Mesodermal cell (in vitro differentiated cells): Measurements from ENCODE around the gene AKAP8L.

Experiments used
- H3K27ac ChIP-seq: 2 replicates; pipeline ENCODE4 v1.7.0; 2013; ENCODE audit warnings: mild to moderate bottlenecking, low read depth, low read length, moderate library complexity; ENCODE audit not compliant: severe bottlenecking
- H3K36me3 ChIP-seq: 2 replicates; pipeline ENCODE4 v1.7.1; 2013; ENCODE audit warnings: mild to moderate bottlenecking, low read length, moderate library complexity; ENCODE audit not compliant: control insufficient read depth, insufficient read depth
- H3K4me1 ChIP-seq: one replicate; pipeline ENCODE4 v1.7.1; 2013; ENCODE audit warnings: mild to moderate bottlenecking, low read length; ENCODE audit not compliant: insufficient read depth, control insufficient read depth, poor library complexity, severe bottlenecking
- H3K4me3 ChIP-seq: 2 replicates; pipeline ENCODE4 v1.7.0; 2013; ENCODE audit warnings: low read length, control low read depth, mild to moderate bottlenecking; ENCODE audit not compliant: insufficient read depth, poor library complexity, severe bottlenecking; ENCODE audit errors: extremely low read depth
- H3K9me3 ChIP-seq: 2 replicates; pipeline ENCODE4 v1.7.1; 2013; ENCODE audit warnings: mild to moderate bottlenecking, low read length, moderate library complexity; ENCODE audit not compliant: control insufficient read depth
- WGBS, 2 experiments: methylation state at CpG; one replicate each; pipeline ENCODE4 v1.1.5; 2013; ENCODE audit warnings: missing lambda C conversion rate in 2 of 2; ENCODE audit not compliant: insufficient coverage in 2 of 2; 5-methylcytosine and 5-hydroxymethylcytosine counted together

AKAP8L gene

GRCh38 chr19:15404097-15404779 is 14.6 kb downstream of the AKAP8L start:
- 98 to 100% methylated on average over 6 of the region's 7 CpGs for WGBS, 2 experiments
- H3K4me3 ChIP-seq: no peak overlapping the region
- peaks cover 5% of the 10 kb centered on the region for H3K4me1 ChIP-seq
- peaks cover 77% of the 10 kb centered on the region for H3K36me3 ChIP-seq
- no peaks in the 10 kb centered on the region for H3K9me3 ChIP-seq
- no peak overlapping the region for H3K27ac ChIP-seq

DNA sequence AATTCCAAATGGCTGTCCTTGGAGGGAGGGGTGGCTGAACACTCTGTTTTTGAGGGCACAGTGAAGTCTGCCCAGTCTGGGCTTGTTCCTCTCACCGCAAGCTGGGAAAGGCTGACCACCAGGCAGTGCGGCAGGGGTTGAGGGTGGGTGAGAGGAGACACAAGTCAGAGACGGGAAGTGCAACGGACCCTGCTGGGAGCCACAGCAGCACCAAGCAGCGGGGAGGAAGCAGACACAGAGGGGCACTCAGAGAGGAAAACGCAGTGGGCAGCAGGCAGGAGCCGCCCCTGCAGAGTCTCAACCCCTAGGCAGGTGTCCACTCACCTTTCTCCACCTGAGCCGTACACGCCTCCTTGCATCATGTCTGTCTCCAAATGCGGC is 15.6 kb downstream of the AKAP8L start:
- no peak overlapping the region for H3K27ac ChIP-seq
- WGBS, 2 experiments: 92 to 94% methylated on average over 8 to 10 of the region's 10 CpGs

GRCh38 chr19:15402411-15403150 is 16.2 kb downstream of the AKAP8L start:
- no peak overlapping the region for H3K4me3 ChIP-seq
- no peak overlapping the region for H3K27ac ChIP-seq
- H3K9me3 ChIP-seq: no peaks in the 10 kb centered on the region
- H3K4me1 ChIP-seq: peaks cover 5% of the 10 kb centered on the region
- peaks cover 83% of the 10 kb centered on the region for H3K36me3 ChIP-seq
- WGBS, 2 experiments: 91 to 93% methylated on average over 14 to 15 of the region's 15 CpGs

More for the DNA sequence above, 15.6 kb downstream of the AKAP8L start:
- no peak overlapping the region for H3K4me3 ChIP-seq
- no peaks in the 10 kb centered on the region for H3K9me3 ChIP-seq
- peaks cover 83% of the 10 kb centered on the region for H3K36me3 ChIP-seq
- peaks cover 5% of the 10 kb centered on the region for H3K4me1 ChIP-seq

DNA sequence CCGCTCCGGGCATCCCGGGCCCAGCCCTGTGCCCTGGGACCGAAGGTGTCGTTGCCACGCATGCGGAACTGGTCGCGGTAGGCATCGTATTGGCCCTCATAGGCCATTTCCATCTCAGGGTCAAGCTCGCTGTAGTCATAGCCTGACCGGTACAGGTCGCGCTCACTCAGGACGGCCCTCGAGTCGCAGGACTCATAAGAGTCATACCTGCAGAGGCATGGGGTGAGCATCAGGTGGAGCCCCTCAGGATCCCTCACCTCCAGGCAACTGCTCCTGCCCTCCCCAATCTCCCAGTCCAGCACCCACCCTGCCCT is 17.4 kb downstream of the AKAP8L start:
- H3K36me3 ChIP-seq: peaks cover 90% of the 10 kb centered on the region
- no peak overlapping the region for H3K27ac ChIP-seq
- no peaks in the 10 kb centered on the region for H3K9me3 ChIP-seq
- no peak overlapping the region for H3K4me3 ChIP-seq
- H3K4me1 ChIP-seq: peaks cover 5% of the 10 kb centered on the region
- WGBS, 2 experiments: 97 to 98% methylated on average over 17 of the region's 17 CpGs

- no peaks in the 10 kb centered on the region for H3K9me3 ChIP-seq
- H3K4me1 ChIP-seq: peaks cover 5% of the 10 kb centered on the region
- H3K27ac ChIP-seq: no peak overlapping the region
- peaks cover 91% of the 10 kb centered on the region for H3K36me3 ChIP-seq
- H3K4me3 ChIP-seq: no peak overlapping the region
- 94 to 97% methylated on average over 15 to 26 of the region's 29 CpGs for WGBS, 2 experiments
These were observed 18.0 kb downstream of the AKAP8L start for GRCh38 chr19:15400521-15401396.

- no peak overlapping the region for H3K4me3 ChIP-seq
- H3K4me1 ChIP-seq: peaks cover 2% of the 10 kb centered on the region
- WGBS, 2 experiments: 91 to 96% methylated on average over 11 to 14 of the region's 14 CpGs
- H3K36me3 ChIP-seq: peaks cover 90% of the 10 kb centered on the region
- no peak overlapping the region for H3K27ac ChIP-seq
- H3K9me3 ChIP-seq: no peaks in the 10 kb centered on the region
These were observed 19.2 kb downstream of the AKAP8L start for GRCh38 chr19:15399635-15400034.

DNA sequence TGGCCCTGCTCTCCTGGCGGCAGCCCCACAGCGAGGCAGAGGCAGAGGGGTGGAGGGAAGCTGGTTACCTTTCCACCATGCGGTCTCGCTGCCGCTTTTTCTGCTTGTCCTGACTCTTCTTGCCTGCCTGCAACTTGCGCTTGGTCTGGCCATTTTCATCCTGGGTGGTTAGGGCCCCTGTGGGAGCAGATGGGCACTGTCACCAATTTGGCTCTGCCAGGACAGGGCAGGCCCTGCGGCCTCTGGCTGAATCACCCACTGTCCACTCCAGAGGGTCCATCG is 19.6 kb downstream of the AKAP8L start:
- H3K36me3 ChIP-seq: peaks cover 90% of the 10 kb centered on the region
- H3K9me3 ChIP-seq: no peaks in the 10 kb centered on the region
- 94 to 100% methylated on average over 7 to 8 of the region's 8 CpGs for WGBS, 2 experiments
- H3K4me1 ChIP-seq: no peaks in the 10 kb centered on the region
- no peak overlapping the region for H3K4me3 ChIP-seq
- no peak overlapping the region for H3K27ac ChIP-seq

GRCh38 chr19:15398501-15399233 is 20.1 kb downstream of the AKAP8L start:
- 97 to 99% methylated on average over 49 of the region's 50 CpGs for WGBS, 2 experiments
- Histone ChIP-seq H3K4me1 (no peaks in the 10 kb centered on the region), H3K27ac (no peak overlapping the region), H3K36me3 (peaks cover 92% of the 10 kb centered on the region), H3K9me3 (no peaks in the 10 kb centered on the region), H3K4me3 (no peak overlapping the region)

DNA sequence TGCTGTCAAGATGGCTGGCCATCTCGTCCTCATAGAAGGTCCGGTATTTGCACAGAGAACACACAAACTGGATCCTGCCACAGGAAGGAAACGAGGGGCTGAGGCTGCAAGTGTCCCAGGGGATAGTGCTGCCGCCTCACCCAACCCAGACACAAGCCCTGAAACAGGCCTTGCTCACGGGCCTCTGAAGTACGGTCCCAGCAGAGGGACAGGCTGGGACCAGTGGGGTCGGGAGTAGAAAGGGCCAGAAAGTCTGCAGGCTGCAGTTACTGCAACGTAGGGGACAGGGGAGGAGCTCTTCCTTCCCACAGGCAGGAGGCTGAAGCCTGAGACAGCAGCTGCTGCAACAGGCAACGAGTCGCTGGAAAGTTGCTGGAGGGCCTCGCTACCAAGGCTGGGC is 21.0 kb downstream of the AKAP8L start:
- WGBS, 2 experiments: 96 to 97% methylated on average over 9 to 11 of the region's 11 CpGs
- peaks cover 92% of the 10 kb centered on the region for H3K36me3 ChIP-seq
- no peaks in the 10 kb centered on the region for H3K4me1 ChIP-seq
- no peaks in the 10 kb centered on the region for H3K9me3 ChIP-seq
- H3K4me3 ChIP-seq: no peak overlapping the region
- no peak overlapping the region for H3K27ac ChIP-seq

GRCh38 chr19:15397236-15397635 is 21.6 kb downstream of the AKAP8L start:
- H3K27ac ChIP-seq: no peak overlapping the region
- H3K4me3 ChIP-seq: no peak overlapping the region
- no peaks in the 10 kb centered on the region for H3K4me1 ChIP-seq
- WGBS, 2 experiments: 96 to 98% methylated on average over 6 of the region's 6 CpGs
- no peaks in the 10 kb centered on the region for H3K9me3 ChIP-seq
- H3K36me3 ChIP-seq: peaks cover 92% of the 10 kb centered on the region
